Measurements from ENCODE around the gene SUPT3H.

GRCh38 chr6:45375449-45375848 lies 2.3 kb downstream of the SUPT3H start:
- TF ChIP-seq CTCF (IDR thresholded peaks at IDR 0.05) (no peak), EP300 (IDR thresholded peaks at IDR 0.05; ENCODE audit: low read depth) (no peak), POLR2AphosphoS5 (IDR thresholded peaks at IDR 0.05) (no peak)

Data from transverse colon (tissue), 4 donors.